HUES48 (cell line): ENCODE data around the gene TMPRSS11F.
"Not testable (repeated sequence)": the region's sequence is repeated elsewhere in the genome, so short reads cannot be mapped to it uniquely, and the experiment has no call there.

ENCODE experiments used
- H3K27ac ChIP-seq: one replicate; pipeline ENCODE4 v1.7.0; 2013; ENCODE audit warnings: low read depth, low read length, inconsistent platforms
- H3K27me3 ChIP-seq: 2 replicates; pipeline ENCODE4 v1.6.1; 2013; ENCODE audit warnings: mild to moderate bottlenecking, low read length; ENCODE audit not compliant: control insufficient read depth, insufficient read depth
- H3K36me3 ChIP-seq: 2 replicates; pipeline ENCODE4 v1.6.1; 2013; ENCODE audit warnings: low read length; ENCODE audit not compliant: control insufficient read depth, insufficient read depth
- H3K4me1 ChIP-seq: 2 replicates; pipeline ENCODE4 v1.6.1; 2013; ENCODE audit warnings: mild to moderate bottlenecking, low read length; ENCODE audit not compliant: control insufficient read depth, insufficient read depth
- H3K4me3 ChIP-seq: 2 replicates; pipeline ENCODE4 v1.5.1; 2013; ENCODE audit warnings: mild to moderate bottlenecking, low read depth, low read length
- H3K9ac ChIP-seq: 2 replicates; pipeline ENCODE4 v1.6.1; 2013; ENCODE audit warnings: mild to moderate bottlenecking, low read depth, low read length, moderate library complexity
- H3K9me3 ChIP-seq: 2 replicates; pipeline ENCODE4 v1.6.1; 2013; ENCODE audit warnings: low read length; ENCODE audit not compliant: control insufficient read depth, insufficient read depth

Gene TMPRSS11F

GRCh38 chr4:68129793-68130192 lies at the start of gene TMPRSS11F:
Gene TMPRSS11F, minus strand, starts transcription at chr4:68129869. Its CDS starts 49 bp downstream, at chr4:68129820.
- no peaks in the 10 kb centered on the region for H3K27me3 ChIP-seq
- no peak within 1 kb of the TSS for H3K27ac ChIP-seq
- no peak within 1 kb of the TSS for H3K4me3 ChIP-seq
- H3K4me1 ChIP-seq, result peaks cover 5% of the 10 kb centered on the region; the same call in 1 of the 2 replicates
- H3K36me3 ChIP-seq, result no peaks in the 10 kb centered on the region
- H3K9ac ChIP-seq, result no peak within 1 kb of the TSS
- H3K9me3 ChIP-seq, result no peaks in the 10 kb centered on the region

- Histone ChIP-seq H3K9ac (no peak overlapping the region), H3K9me3 (peaks cover 10% of the 10 kb centered on the region), H3K27me3 (no peaks in the 10 kb centered on the region), H3K4me1 (no peaks in the 10 kb centered on the region), H3K4me3 (no peak overlapping the region), H3K27ac (no peak overlapping the region), H3K36me3 (no peaks in the 10 kb centered on the region)
Observed at GRCh38 chr4:68176904-68177303, 47.2 kb upstream of the TMPRSS11F start.

GRCh38 chr4:68176500-68176899 lies 46.8 kb upstream of the TMPRSS11F start:
- no peaks in the 10 kb centered on the region for H3K27me3 ChIP-seq
- H3K4me3 ChIP-seq, result no peak overlapping the region
- no peaks in the 10 kb centered on the region for H3K36me3 ChIP-seq
- no peaks in the 10 kb centered on the region for H3K4me1 ChIP-seq
- H3K9me3 ChIP-seq, result peaks cover 10% of the 10 kb centered on the region
- H3K27ac ChIP-seq, result no peak overlapping the region
- H3K9ac ChIP-seq, result no peak overlapping the region

DNA sequence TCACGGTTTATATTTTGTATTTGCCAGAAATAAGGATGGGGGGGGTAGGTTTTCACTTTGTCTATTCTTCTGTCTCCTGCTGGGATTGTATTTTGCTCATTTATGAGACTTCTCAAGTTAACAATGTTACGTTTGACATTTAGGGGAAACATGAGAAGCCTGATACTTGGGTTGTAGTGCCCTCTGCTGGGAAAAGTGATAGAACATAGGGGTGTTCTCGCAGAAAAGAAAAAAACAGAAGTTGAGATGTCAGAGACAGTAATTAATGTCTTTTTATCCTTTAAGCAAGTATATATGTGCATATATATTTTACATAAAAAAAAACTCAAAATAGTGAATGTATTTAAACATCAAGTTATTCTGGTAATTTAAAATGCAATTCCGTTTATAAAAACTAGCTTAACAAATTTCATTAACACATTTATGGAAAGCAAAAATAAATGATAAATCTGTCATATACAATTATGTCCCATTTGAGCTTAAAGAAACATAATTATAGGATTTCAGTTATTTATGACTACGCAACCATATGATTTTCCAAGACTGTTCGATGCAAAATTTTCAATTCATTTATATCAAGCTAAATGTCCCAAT lies 46.0 kb upstream of the TMPRSS11F start:
- H3K4me3 ChIP-seq, result no peak overlapping the region
- H3K9me3 ChIP-seq, result peaks cover 10% of the 10 kb centered on the region
- no peak overlapping the region for H3K9ac ChIP-seq
- H3K27ac ChIP-seq, result no peak overlapping the region
- H3K27me3 ChIP-seq, result no peaks in the 10 kb centered on the region
- H3K4me1 ChIP-seq, result no peaks in the 10 kb centered on the region
- no peaks in the 10 kb centered on the region for H3K36me3 ChIP-seq

DNA sequence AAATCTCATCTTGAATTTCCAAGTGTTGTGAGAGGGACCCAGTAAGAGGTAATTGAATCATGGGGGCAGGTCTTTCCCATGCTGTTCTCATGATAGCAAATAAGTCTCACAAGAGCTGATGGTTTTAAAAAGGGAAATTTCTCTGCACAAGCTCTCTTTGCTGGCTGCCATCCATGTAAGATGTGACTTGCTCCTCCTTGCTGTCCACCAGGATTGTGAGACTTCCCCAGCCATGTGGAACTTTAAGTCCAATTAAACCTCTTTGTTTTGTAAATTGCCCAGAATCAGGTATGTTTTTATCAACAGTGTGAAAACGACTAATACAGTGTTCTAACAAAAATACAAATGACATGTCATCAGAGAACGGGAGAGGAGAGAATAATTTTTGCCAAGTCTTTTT lies 44.7 kb upstream of the TMPRSS11F start:
- H3K36me3 ChIP-seq, H3K27ac ChIP-seq, H3K9ac ChIP-seq, H3K4me1 ChIP-seq, H3K4me3 ChIP-seq, H3K27me3 ChIP-seq: not testable (repeated sequence)
- H3K9me3 ChIP-seq, result peaks cover 10% of the 10 kb centered on the region

- H3K27ac ChIP-seq, H3K4me3 ChIP-seq, H3K4me1 ChIP-seq, H3K36me3 ChIP-seq, H3K27me3 ChIP-seq, H3K9ac ChIP-seq: not testable (repeated sequence)
- H3K9me3 ChIP-seq, result peaks cover 10% of the 10 kb centered on the region
Observed at GRCh38 chr4:68172147-68172546, 42.5 kb upstream of the TMPRSS11F start.

DNA sequence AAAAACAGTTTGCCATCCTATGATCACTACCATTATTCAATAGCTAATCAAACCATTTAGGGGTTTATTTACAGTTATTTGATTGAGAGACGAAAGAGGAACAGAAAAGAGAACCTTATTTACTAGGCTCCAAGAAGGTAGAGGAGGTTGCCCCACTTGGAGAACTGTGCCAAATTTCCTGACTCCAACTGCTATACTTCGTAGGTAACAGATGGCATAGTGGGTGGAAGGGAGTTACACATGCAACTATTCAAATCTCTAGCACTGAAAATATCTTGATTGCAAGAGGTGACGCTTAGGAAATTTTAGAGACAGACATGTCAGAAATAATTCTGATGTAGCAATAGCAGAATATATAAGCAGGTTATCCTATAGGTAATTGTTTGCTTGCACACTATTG lies 38.0 kb upstream of the TMPRSS11F start:
- no peak overlapping the region for H3K27ac ChIP-seq
- H3K9me3 ChIP-seq, result no peaks in the 10 kb centered on the region; the same call in 1 of the 2 replicates
- no peak overlapping the region for H3K9ac ChIP-seq
- no peaks in the 10 kb centered on the region for H3K36me3 ChIP-seq
- H3K4me1 ChIP-seq, result no peaks in the 10 kb centered on the region
- H3K27me3 ChIP-seq, result no peaks in the 10 kb centered on the region
- no peak overlapping the region for H3K4me3 ChIP-seq

GRCh38 chr4:68167166-68167565 lies 37.5 kb upstream of the TMPRSS11F start:
- H3K9me3 ChIP-seq, result no peaks in the 10 kb centered on the region; the same call in 1 of the 2 replicates
- H3K4me1 ChIP-seq, result no peaks in the 10 kb centered on the region
- H3K4me3 ChIP-seq, result no peak overlapping the region
- H3K27me3 ChIP-seq, result no peaks in the 10 kb centered on the region
- no peak overlapping the region for H3K9ac ChIP-seq
- H3K36me3 ChIP-seq, result no peaks in the 10 kb centered on the region
- no peak overlapping the region for H3K27ac ChIP-seq

DNA sequence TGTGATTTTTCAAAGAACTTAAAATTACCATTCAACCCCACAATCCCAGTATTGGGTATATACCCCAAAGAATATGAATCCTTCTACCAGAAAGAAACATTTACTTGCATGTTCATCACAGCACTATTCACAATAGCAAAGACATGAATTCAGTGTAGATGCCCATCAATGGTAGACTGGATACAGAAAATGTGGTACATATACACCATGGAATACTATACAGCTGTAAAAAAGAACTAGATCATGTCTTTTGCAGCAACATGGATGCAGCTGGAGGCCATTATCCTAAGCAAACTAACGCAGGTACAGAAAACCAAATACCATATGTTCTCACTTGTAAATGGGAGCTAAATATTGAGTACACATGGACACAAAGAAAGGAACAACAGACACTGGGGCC lies 34.1 kb upstream of the TMPRSS11F start:
- H3K36me3 ChIP-seq, result no peaks in the 10 kb centered on the region
- H3K9ac ChIP-seq, result no peak overlapping the region
- H3K27ac ChIP-seq, result no peak overlapping the region
- no peaks in the 10 kb centered on the region for H3K9me3 ChIP-seq
- no peak overlapping the region for H3K4me3 ChIP-seq
- H3K27me3 ChIP-seq, result no peaks in the 10 kb centered on the region
- H3K4me1 ChIP-seq, result peaks cover 8% of the 10 kb centered on the region; the same call in 1 of the 2 replicates

DNA sequence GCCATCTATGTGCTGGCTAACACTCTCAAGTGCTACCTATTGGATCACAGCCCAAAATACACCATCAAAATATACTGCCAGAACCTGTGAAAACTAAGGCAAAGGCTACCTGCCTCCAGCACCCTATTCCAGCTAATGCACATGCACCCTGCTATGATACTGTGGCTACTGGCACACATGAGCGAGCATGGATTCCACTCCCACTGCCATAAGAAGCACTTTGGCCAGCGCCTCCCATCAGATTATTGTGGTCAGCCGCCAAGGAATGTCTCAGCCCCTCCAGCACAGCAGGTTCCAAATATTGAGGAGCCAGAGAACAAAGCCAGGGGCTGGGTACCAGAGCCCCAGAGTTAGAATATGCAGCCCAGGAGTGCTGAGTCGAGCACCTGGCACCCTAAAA lies 32.5 kb upstream of the TMPRSS11F start:
- Histone ChIP-seq H3K27me3 (no peaks in the 10 kb centered on the region), H3K9ac (no peak overlapping the region), H3K27ac (no peak overlapping the region), H3K4me3 (no peak overlapping the region), H3K9me3 (no peaks in the 10 kb centered on the region), H3K4me1 (peaks cover 8% of the 10 kb centered on the region; the same call in 1 of the 2 replicates), H3K36me3 (no peaks in the 10 kb centered on the region)

- Histone ChIP-seq H3K4me1 (no peaks in the 10 kb centered on the region; the same call in 1 of the 2 replicates), H3K9ac (no peak overlapping the region), H3K4me3 (no peak overlapping the region), H3K27me3 (no peaks in the 10 kb centered on the region), H3K9me3 (peaks cover 3% of the 10 kb centered on the region; the same call in 1 of the 2 replicates), H3K27ac (peak overlapping the region; percentile 18), H3K36me3 (no peaks in the 10 kb centered on the region)
Observed at GRCh38 chr4:68152411-68152810, 22.7 kb upstream of the TMPRSS11F start.
